ENCODE data around the gene DNAJC18.

Gene DNAJC18

GRCh38 chr5:139475865-139476617 is 36.7 kb upstream of the DNAJC18 start:
- no peak overlapping the region for H3K4me3 ChIP-seq (ENCODE audit: low read depth, low read length)
- TF ChIP-seq CTCF (IDR thresholded peaks at IDR 0.05; ENCODE audit: low read depth, low read length), result no peak

GRCh38 chr5:139474890-139475791 is 35.8 kb upstream of the DNAJC18 start:
- no peak overlapping the region for H3K4me3 ChIP-seq (ENCODE audit: low read depth, low read length)
- TF ChIP-seq CTCF (IDR thresholded peaks at IDR 0.05; ENCODE audit: low read depth, low read length), result no peak

GRCh38 chr5:139473565-139473964 is 34.2 kb upstream of the DNAJC18 start:
- H3K4me3 ChIP-seq (ENCODE audit: low read depth, low read length), result no peak overlapping the region
- no peak for TF ChIP-seq CTCF (IDR thresholded peaks at IDR 0.05; ENCODE audit: low read depth, low read length)

- no peak for TF ChIP-seq CTCF (IDR thresholded peaks at IDR 0.05; ENCODE audit: low read depth, low read length)
- H3K4me3 ChIP-seq (ENCODE audit: low read depth, low read length), result no peak overlapping the region
These were observed 33.8 kb upstream of the DNAJC18 start for GRCh38 chr5:139473105-139473504.

GRCh38 chr5:139472386-139473030 is 33.2 kb upstream of the DNAJC18 start:
- no peak for TF ChIP-seq CTCF (IDR thresholded peaks at IDR 0.05; ENCODE audit: low read depth, low read length)
- H3K4me3 ChIP-seq (ENCODE audit: low read depth, low read length), result no peak overlapping the region

DNA sequence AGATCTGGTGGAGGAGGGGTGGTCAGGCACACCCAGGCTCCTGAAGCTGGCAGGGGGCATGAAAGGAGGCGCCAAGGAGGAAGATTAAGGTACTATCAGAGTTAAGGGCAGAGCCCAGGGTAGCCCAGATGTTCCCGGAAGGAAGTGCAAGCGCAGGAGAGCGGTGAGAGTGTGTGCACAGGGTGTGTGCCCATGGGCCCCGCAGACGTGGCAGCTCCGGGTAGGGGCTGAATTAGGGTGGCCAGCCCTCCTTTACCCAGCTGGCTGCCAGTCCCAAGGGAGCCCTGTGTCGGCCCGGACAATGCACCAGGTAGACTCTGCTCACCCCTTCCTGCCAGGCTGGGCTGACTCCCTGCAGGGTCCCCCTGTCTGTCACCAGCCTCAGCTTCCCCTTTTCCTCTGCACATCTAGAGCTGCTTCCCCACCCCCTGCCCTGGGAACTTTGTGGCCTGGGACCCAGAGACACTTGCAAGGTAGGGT is 31.5 kb upstream of the DNAJC18 start, which contains the start of gene SMIM33:
SMIM33 (plus strand) TSS at position 184 of the 480 bp plus-strand sequence; CDS start at position 302, 118 bp downstream.
- H3K4me3 ChIP-seq (ENCODE audit: low read depth, low read length), result no peak within 1 kb of the TSS
- TF ChIP-seq CTCF (IDR thresholded peaks at IDR 0.05; ENCODE audit: low read depth, low read length), result no peak

Data from WI38 (cell line).